HFFc6 (cell line): ENCODE results near the gene NAV2. TPM values are rescaled to one million over a fixed set of nuclear protein-coding genes. Genes with fewer than 3 reads are reported as not detected.

ENCODE experiments used
- DNase-seq: peaks from one replicate; pipeline ENCODE4 v3.0.0-alpha.2; 2018
- H3K27ac Mint-ChIP-seq: 2 replicates; pipeline ENCODE4 v1.8.0; 2020; ENCODE audit warnings: mild to moderate bottlenecking, mixed read lengths
- H3K27me3 Mint-ChIP-seq: 2 replicates; pipeline ENCODE4 v1.8.0; 2021; ENCODE audit warnings: mild to moderate bottlenecking, moderate library complexity, mixed read lengths; ENCODE audit not compliant: insufficient read depth
- H3K36me3 Mint-ChIP-seq: 2 replicates; pipeline ENCODE4 v1.8.0; 2021; ENCODE audit warnings: low read depth, mixed read lengths
- H3K4me1 Mint-ChIP-seq: 2 replicates; pipeline ENCODE4 v1.8.0; 2020; ENCODE audit warnings: low read depth, mixed read lengths
- H3K4me3 Mint-ChIP-seq: 2 replicates; pipeline ENCODE4 v1.8.0; 2020; ENCODE audit warnings: mild to moderate bottlenecking, moderate library complexity, mixed read lengths
- H3K9me3 Mint-ChIP-seq: 2 replicates; pipeline ENCODE4 v1.8.0; 2020; ENCODE audit warnings: mild to moderate bottlenecking, mixed read lengths
- total RNA-seq, 6 experiments: library from RNA; stranded (reverse); fragmentation: NEBNext Ultra II Directional; extraction: Animal tissue kit (Norgen Biotek cat#: 25700); gene quantifications; 2 replicates in 1 of 6; 3 replicates in 5 of 6; pipeline ENCODE4 v1.2.3, GENCODE V29; 2021
- TF ChIP-seq, protein P1 (sequence below): fragments of 200-600 bp; sonication (generic); IDR thresholded peaks from 2 replicates; pipeline ENCODE4 v1.5.0; 2021; ENCODE audit warnings: antibody characterized with exemption, mild to moderate bottlenecking

Gene NAV2
- total RNA-seq, 6 experiments from 2014 or later: 12.4 to 34.9 (median 31.8) TPM

DNA sequence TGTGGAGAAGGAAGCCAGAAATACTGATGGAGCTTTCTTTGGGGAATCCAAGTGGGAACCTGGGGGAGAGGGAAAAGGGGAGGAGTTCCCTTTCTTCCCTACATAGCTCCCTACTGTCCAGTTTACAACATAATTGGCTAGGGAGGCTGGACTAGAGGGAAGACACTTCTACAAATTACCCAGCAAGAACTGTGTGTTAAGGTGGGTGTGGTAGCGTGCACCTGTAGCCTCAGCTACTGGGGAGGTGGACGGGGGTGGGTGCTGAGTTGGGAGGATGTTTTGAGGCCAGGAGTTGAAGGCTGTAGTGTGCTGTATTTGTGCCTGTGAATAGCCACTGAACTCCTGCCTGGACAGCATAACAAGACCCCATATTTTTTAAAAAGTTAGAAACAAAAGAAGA, 74.0 kb downstream of the NAV2 start:
- TF ChIP-seq, protein P1, sequence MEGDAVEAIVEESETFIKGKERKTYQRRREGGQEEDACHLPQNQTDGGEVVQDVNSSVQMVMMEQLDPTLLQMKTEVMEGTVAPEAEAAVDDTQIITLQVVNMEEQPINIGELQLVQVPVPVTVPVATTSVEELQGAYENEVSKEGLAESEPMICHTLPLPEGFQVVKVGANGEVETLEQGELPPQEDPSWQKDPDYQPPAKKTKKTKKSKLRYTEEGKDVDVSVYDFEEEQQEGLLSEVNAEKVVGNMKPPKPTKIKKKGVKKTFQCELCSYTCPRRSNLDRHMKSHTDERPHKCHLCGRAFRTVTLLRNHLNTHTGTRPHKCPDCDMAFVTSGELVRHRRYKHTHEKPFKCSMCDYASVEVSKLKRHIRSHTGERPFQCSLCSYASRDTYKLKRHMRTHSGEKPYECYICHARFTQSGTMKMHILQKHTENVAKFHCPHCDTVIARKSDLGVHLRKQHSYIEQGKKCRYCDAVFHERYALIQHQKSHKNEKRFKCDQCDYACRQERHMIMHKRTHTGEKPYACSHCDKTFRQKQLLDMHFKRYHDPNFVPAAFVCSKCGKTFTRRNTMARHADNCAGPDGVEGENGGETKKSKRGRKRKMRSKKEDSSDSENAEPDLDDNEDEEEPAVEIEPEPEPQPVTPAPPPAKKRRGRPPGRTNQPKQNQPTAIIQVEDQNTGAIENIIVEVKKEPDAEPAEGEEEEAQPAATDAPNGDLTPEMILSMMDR: no peak
- DNase-seq: no peak
- Mint-ChIP-seq H3K4me3 (no peak overlapping the region), H3K27me3 (peaks cover 3% of the 10 kb centered on the region; the same call in 1 of the 2 replicates), H3K36me3 (peaks cover 10% of the 10 kb centered on the region; the same call in 1 of the 2 replicates), H3K9me3 (no peaks in the 10 kb centered on the region), H3K27ac (no peak overlapping the region), H3K4me1 (peaks cover 15% of the 10 kb centered on the region)

DNA sequence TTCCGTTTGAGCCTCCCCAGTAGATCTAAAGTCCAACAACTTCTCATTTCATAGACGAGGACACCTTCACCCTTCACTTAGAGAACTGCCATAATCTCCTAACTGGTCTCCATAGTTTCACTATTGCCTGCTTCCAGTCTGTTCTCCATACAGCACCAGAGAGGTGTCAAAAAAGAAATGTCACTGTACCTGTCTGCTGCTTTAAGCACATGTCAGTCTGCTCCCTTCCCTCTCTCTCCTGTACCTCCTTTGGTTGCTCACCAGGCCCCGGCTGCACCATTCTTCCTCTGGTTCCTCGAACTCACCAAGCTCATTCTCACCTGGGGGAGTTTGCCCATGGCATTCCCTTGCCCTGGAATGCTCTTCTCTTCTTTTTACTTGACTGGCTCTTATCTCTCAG, 75.8 kb downstream of the NAV2 start:
- H3K27ac Mint-ChIP-seq: no peak overlapping the region
- H3K4me1 Mint-ChIP-seq: peaks cover 16% of the 10 kb centered on the region
- DNase-seq: no peak
- no peak overlapping the region for H3K4me3 Mint-ChIP-seq
- TF ChIP-seq, protein P1: no peak
- H3K27me3 Mint-ChIP-seq: peaks cover 3% of the 10 kb centered on the region; the same call in 1 of the 2 replicates
- H3K9me3 Mint-ChIP-seq: no peaks in the 10 kb centered on the region
- H3K36me3 Mint-ChIP-seq: peaks cover 5% of the 10 kb centered on the region; the same call in 1 of the 2 replicates

DNA sequence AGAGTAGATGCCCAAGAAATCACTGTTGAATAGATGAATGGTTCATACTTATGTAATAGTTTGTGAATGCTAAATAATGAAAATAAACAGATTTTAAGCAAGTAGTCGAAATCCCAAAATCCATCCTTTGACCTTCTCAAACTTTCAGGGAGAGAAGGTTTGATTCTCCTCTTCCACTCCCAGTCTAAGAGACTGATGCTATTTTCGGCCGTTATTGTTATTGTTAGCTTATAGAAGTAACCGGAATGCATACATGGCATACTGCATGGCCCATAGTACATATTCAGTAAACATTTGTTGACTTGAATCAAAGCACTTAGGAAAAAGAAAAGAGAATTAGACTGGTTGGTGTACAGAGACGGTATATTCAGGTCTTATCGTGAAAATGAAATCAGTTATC, 76.6 kb downstream of the NAV2 start:
- H3K4me3 Mint-ChIP-seq: no peak overlapping the region
- peaks cover 24% of the 10 kb centered on the region for H3K4me1 Mint-ChIP-seq
- peaks cover 3% of the 10 kb centered on the region; the same call in 1 of the 2 replicates for H3K27me3 Mint-ChIP-seq
- H3K27ac Mint-ChIP-seq: no peak overlapping the region
- DNase-seq: no peak
- TF ChIP-seq, protein P1: no peak
- H3K9me3 Mint-ChIP-seq: no peaks in the 10 kb centered on the region
- peaks cover 9% of the 10 kb centered on the region; the same call in 1 of the 2 replicates for H3K36me3 Mint-ChIP-seq

DNA sequence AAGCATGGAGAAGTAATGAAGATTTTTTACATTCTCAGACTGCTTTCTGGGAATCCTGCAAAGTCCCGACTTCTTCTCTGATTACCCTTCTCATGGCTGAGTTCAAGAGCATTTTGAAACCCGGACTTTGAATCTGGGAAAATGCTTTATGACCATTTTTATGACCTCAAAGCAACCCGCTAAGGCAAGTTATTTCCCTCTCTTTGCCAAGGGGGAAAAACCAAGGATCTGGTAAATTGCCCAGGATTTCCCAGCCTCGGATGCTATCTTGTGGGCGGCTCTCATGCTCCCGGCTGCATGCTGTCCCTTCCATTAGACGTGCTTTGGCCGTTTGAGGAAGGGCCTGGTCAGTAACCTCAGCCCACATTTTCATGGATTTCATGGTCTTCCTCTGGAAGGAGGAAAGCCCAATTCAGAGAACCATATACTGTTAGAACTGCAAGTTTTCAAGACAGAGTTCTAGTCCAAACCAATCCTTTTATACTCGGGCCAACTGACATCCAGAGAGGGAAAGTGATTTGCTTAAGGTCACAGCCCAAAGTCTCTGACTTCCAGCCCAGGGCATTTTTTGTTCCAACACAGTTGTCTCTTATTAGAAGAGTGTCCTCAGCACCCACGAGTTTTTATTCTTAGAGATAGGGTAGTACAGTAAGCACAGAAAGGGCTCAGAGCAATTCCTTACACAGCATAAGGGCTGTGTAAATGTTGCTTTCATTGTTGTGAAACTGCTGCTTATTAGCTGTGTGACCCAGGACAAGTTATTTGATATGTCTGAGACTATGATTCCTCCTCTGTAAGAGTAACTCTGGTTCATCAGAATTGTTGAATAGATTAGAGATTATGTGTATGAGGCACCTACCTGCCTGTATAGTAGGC, 77.4 kb downstream of the NAV2 start:
- peak overlapping the region; percentile 11; the same call in 1 of the 2 replicates for H3K4me3 Mint-ChIP-seq
- peaks cover 3% of the 10 kb centered on the region; the same call in 1 of the 2 replicates for H3K27me3 Mint-ChIP-seq
- H3K4me1 Mint-ChIP-seq: peaks cover 31% of the 10 kb centered on the region
- TF ChIP-seq, protein P1: no peak
- no peak overlapping the region for H3K27ac Mint-ChIP-seq
- H3K36me3 Mint-ChIP-seq: peaks cover 11% of the 10 kb centered on the region; the same call in 1 of the 2 replicates
- no peaks in the 10 kb centered on the region for H3K9me3 Mint-ChIP-seq
- peak; percentile 35 for DNase-seq

DNA sequence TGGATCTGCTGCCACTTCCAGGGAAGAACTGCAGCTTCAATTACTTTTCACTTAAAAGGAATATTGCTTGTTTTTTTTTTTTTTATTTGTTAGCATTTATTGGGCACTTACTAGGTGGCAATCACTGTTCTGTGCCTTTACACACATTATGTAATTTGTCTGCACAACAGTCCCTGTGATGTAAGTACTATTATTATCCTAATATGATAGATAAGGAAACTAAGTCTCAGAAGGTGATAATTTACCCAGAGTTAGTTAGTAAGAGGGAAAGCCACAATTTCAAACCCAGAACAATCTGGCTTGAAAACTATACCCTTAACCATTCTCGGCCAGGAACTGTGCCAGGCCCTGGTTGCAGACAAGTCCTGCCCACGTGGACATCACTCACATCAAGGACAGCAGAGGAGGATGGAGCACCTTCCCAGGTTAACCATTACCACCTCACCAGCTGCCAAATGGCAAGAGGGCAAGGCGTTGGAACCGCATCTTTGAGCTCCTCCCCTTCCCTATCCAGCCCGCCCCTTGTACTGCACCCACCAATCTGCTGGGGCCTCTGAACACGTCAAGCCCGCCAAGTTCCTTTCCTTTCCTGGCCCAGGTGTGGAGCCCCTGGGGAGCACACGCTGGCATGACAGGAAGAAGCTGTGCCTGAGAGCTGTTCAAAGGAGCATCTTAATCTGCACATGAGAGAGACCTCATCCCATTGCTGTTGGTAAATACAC, 78.4 kb downstream of the NAV2 start:
- H3K27me3 Mint-ChIP-seq: peaks cover 3% of the 10 kb centered on the region; the same call in 1 of the 2 replicates
- no peaks in the 10 kb centered on the region for H3K9me3 Mint-ChIP-seq
- no peak for DNase-seq
- H3K4me3 Mint-ChIP-seq: no peak overlapping the region
- TF ChIP-seq, protein P1: no peak
- peaks cover 31% of the 10 kb centered on the region for H3K4me1 Mint-ChIP-seq
- peaks cover 11% of the 10 kb centered on the region; the same call in 1 of the 2 replicates for H3K36me3 Mint-ChIP-seq
- H3K27ac Mint-ChIP-seq: no peak overlapping the region
